Chondrocyte (in vitro differentiated cells): ENCODE results near the gene EYS. TPM values are rescaled to one million over a fixed set of nuclear protein-coding genes. Genes with fewer than 3 reads are reported as not detected.

Source experiments
- DNase-seq: peaks from one replicate; pipeline ENCODE4 v3.0.0; 2021; ENCODE audit warnings: mixed read lengths, low spot score
- H3K27ac Mint-ChIP-seq: one replicate; pipeline ENCODE4 v1.8.0; 2021; ENCODE audit warnings: mild to moderate bottlenecking, moderate library complexity, mixed read lengths; ENCODE audit not compliant: unreplicated experiment
- H3K27me3 Mint-ChIP-seq: 2 replicates; pipeline ENCODE4 v1.8.0; 2021; ENCODE audit warnings: low read depth, mixed read lengths
- H3K36me3 Mint-ChIP-seq: 2 replicates; pipeline ENCODE4 v1.8.0; 2021; ENCODE audit warnings: low read depth, mixed read lengths
- H3K4me1 Mint-ChIP-seq: 2 replicates; pipeline ENCODE4 v1.8.0; 2021; ENCODE audit warnings: low read depth, mild to moderate bottlenecking, mixed read lengths
- H3K4me3 Mint-ChIP-seq: one replicate; pipeline ENCODE4 v1.8.0; 2021; ENCODE audit warnings: mild to moderate bottlenecking, moderate library complexity, mixed read lengths; ENCODE audit not compliant: unreplicated experiment
- H3K9me3 Mint-ChIP-seq: 2 replicates; pipeline ENCODE4 v1.8.0; 2021; ENCODE audit warnings: low read depth, mixed read lengths
- CTCF ChIP-seq: fragments of 200-600 bp; sonication (generic); IDR thresholded peaks from 2 replicates; pipeline ENCODE4 v1.5.0; 2021; ENCODE audit warnings: antibody characterized with exemption, mild to moderate bottlenecking, moderate library complexity
- total RNA-seq: library from RNA; stranded (reverse); gene quantifications from 3 replicates; pipeline ENCODE4 v1.2.1, GENCODE V29; 2021

The EYS gene
- total RNA-seq, 1 donor from 2014 or later = not detected

GRCh38 chr6:63923139-63923739, 1783.8 kb downstream of the EYS start:
- peak; percentile 85 for TF ChIP-seq CTCF
- no peaks in the 10 kb centered on the region for H3K9me3 Mint-ChIP-seq
- no peak overlapping the region for H3K4me3 Mint-ChIP-seq
- H3K4me1 Mint-ChIP-seq = no peaks in the 10 kb centered on the region
- DNase-seq = no peak
- no peaks in the 10 kb centered on the region for H3K36me3 Mint-ChIP-seq
- peaks cover 41% of the 10 kb centered on the region for H3K27me3 Mint-ChIP-seq
- H3K27ac Mint-ChIP-seq = no peak overlapping the region

GRCh38 chr6:63919556-63920110, 1787.4 kb downstream of the EYS start:
- Mint-ChIP-seq H3K4me1 (no peaks in the 10 kb centered on the region), H3K4me3 (no peak overlapping the region), H3K9me3 (peaks cover 7% of the 10 kb centered on the region), H3K27ac (no peak overlapping the region), H3K27me3 (peaks cover 42% of the 10 kb centered on the region), H3K36me3 (no peaks in the 10 kb centered on the region)
- DNase-seq = no peak
- no peak for TF ChIP-seq CTCF

GRCh38 chr6:63912887-63913286, 1794.1 kb downstream of the EYS start:
- peaks cover 7% of the 10 kb centered on the region for H3K9me3 Mint-ChIP-seq
- TF ChIP-seq CTCF = no peak
- no peak overlapping the region for H3K4me3 Mint-ChIP-seq
- DNase-seq = no peak
- peaks cover 15% of the 10 kb centered on the region for H3K27me3 Mint-ChIP-seq
- no peaks in the 10 kb centered on the region for H3K36me3 Mint-ChIP-seq
- no peak overlapping the region for H3K27ac Mint-ChIP-seq
- no peaks in the 10 kb centered on the region for H3K4me1 Mint-ChIP-seq

GRCh38 chr6:63910863-63911551, 1796.0 kb downstream of the EYS start:
- no peak for DNase-seq
- Mint-ChIP-seq H3K27ac (no peak overlapping the region), H3K36me3 (no peaks in the 10 kb centered on the region), H3K4me3 (no peak overlapping the region), H3K9me3 (peaks cover 7% of the 10 kb centered on the region), H3K27me3 (peaks cover 7% of the 10 kb centered on the region), H3K4me1 (no peaks in the 10 kb centered on the region)
- no peak for TF ChIP-seq CTCF

GRCh38 chr6:63904650-63905248, 1802.3 kb downstream of the EYS start:
- H3K36me3 Mint-ChIP-seq = no peaks in the 10 kb centered on the region
- no peak for TF ChIP-seq CTCF
- H3K27ac Mint-ChIP-seq = no peak overlapping the region
- peaks cover 12% of the 10 kb centered on the region for H3K27me3 Mint-ChIP-seq
- DNase-seq = no peak
- H3K4me3 Mint-ChIP-seq = no peak overlapping the region
- peaks cover 2% of the 10 kb centered on the region for H3K9me3 Mint-ChIP-seq
- peaks cover 4% of the 10 kb centered on the region for H3K4me1 Mint-ChIP-seq
